Cerebellar nuclear complex (tissue), 1 donor: Measurements from ENCODE around the gene CAP2.
"Not testable (repeated sequence)": the region's sequence is repeated elsewhere in the genome, so short reads cannot be mapped to it uniquely, and the experiment has no call there.

Source experiments
- DNase-seq, 2 experiments: peaks; one replicate each; lab custom pipeline; 2025; lab: John Stamatoyannopoulos, UW

CAP2 gene

DNA sequence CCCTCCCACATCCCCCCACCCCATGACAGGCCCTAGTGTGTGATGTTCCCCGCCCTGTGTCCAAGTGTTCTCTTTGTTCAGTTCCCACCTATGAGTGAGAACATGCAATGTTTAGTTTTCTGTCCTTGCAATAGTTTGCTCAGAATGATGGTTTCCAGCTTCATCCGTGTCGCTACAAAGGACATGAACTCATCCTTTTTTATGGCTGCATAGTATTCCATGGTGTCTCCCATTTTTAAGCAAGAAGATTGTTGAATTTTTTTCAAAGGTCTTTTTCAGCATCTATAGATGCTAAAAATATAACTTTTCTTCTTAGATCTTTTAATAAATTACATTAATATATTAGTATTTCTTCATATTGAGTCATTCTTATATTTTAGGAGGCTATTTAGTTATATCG lies 47.4 kb downstream of the CAP2 start:
- not testable (repeated sequence) for DNase-seq

DNA sequence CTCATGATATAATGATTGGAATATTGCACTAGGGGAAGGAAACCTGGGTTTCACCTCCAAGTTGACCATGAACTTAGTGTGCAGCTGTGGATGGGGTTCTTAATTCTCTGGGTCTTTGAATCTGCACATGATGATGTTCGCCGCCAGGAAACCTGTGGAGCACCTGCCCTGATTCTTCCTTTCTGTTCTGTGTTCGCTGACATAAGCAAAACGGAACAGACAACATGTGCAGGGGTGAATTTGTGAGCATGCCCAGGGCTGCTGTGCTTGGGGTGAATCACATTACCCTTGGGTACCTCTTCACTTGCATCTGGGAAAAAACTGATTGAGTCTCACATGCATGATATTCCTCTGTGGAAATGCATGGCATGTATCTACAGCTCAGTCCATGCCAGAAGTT lies 48.8 kb downstream of the CAP2 start:
- DNase-seq: no peak

DNA sequence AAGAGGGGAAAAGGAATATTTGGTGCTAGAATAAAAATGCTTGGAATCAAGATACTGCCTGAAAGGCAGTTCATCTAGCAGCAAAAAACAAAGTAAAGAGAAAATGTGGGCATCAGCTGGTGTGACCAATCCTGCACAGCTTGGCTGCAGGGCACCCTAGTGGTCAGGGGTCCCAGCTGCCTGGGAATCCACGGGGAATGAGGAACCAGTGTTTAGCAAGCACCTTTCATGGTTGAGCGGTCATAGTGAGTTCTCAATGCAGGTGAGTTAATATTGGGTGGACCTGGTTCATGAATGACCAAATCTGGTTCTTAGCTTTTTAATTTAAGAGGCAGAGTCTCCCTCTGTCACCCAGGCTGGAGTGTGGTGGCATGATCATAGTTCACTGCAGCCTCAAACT lies 53.3 kb downstream of the CAP2 start:
- no peak for DNase-seq

DNA sequence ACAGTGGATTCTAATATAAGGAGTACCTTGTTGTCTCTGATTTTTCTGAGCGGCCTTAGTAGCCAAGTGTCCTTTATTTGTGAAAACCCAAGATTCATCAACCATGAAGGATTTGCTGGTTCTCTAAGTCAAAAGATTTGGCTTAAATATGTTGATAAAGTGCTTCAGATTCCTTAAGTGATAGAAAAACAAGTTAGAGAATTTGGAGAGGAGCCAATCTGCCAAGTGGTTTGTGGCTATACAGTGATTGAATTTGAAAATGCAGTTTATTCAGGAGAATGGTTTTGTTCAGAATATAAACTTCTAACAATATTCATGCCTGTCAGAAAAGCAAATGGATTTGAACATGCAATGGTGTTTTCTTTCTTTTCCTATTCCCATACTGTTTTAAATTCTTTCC lies 54.8 kb downstream of the CAP2 start:
- no peak for DNase-seq

DNA sequence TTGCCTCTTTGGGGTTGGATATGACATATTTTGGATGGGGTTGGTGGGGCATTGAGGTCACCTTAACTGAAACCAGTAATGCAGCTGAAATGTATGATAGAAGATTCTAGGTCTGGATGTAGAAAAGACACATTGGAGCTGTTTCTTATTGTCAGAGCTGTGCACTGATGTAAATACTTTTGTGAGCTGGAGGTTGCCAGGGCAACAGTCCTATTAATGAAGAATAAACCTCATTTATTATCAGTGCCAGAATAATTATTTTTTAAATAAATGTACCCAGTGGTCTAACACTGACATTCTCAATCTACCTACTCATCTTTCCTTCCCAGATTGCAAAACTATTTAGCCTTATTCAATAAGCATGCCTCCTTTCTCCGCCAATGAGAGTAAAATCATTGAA lies 57.0 kb downstream of the CAP2 start:
- DNase-seq: no peak

DNA sequence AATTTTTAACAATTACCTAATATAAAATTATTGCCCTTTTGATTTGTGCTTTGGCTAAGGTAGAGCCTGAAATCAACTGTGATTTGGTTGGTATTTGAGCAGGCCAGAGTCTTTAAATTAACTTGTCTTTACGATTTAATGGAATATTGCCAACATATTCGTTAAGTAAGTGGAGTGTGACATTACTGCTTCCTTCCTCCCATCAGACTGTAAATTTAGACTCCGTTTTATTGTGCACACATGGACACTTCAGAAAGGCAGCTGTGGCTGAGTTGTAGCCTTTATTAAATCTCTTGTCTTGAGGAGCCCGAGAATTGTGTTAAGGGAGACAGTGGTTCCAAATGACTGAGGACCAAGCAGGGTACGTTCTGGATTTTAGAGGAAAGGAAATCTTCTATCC lies 57.4 kb downstream of the CAP2 start:
- no peak for DNase-seq

DNA sequence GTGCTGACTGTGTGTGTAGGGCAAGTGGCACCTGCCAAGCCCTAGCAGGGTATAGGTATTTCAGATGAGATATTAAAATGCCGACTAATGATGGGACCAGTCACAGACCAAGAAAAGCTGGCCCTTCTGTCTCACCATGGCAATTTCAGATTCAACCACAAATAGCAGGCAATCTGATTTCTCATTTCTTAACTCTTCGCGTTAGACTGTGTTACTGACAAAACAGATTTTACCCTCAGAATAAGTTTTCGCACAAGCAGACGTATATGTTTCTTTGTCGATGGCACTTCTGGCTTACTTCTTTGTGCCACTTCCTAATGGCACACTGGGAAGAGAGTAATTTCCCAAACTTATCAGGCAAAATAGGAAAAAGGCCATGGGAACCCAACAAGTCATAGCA lies 58.7 kb downstream of the CAP2 start:
- no peak for DNase-seq

DNA sequence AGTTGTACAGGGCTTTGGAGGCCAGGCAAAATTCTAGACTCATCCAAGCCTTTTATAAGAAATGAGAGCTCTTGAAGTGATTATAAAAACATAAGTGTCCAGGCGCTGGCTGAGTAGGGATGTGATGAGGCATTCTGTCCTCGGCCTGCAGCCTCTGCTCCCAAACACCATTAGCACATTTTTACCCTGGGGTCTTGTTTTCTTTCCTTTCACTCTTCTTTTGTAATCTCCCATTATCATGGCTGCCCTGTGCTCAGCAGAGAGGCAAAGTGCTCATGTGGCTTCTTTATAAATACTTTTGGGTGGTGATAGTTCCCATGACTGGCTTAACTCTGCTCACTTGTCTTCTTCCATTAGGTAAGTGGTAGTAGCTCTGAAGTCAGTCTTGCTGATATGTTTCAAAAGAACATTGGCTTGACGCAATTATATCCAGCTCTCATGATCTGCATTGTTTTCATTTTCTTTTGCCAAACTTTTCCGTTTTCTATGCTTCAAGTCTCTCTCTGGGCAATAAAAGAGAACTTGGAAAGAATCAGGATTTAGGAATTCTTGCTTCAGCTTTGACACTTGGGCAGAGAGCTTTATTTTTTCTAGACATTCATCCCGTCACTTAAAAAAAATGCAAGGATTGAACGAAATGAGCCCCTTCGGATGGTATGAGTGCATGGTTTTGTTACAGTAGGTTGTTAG lies 61.1 kb downstream of the CAP2 start:
- DNase-seq: no peak

DNA sequence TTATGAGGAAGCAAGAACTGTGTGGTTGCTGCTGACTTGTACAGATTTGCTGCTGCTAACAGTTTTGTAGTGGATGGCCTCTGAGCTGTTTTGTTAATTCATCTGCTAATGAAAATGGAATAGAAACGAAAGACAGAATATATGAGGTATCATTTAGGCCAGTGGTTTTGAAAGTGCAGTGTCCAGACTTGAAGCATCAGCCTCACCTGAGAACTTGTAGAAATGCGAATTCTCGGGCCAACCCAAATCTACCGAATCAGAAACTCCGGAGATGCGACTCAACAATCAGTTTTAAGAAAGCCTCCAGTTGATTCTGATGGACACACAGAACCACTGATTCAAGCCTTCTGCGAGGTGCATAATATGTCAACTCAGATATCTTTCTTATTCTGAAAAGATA lies 62.5 kb downstream of the CAP2 start:
- DNase-seq: no peak

DNA sequence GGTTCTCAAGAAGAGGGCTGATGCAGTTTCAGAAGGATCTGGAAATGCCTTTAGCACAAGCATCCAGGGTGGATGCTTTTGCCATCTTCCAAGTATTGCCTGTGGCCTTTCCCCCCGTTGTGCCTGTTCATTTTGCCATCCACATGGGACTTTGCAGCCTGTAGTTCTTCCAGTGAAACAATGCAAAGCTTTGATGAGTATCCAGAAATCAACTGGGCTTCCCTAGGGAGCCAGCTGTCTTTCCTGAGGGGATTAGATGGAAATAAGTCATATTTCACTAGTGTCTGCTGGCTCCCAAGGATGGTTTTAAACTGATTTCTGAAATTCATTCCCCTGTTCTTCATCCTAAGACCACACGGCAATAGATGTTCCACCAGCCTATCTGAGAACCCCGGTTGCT lies 63.3 kb downstream of the CAP2 start:
- DNase-seq: no peak

DNA sequence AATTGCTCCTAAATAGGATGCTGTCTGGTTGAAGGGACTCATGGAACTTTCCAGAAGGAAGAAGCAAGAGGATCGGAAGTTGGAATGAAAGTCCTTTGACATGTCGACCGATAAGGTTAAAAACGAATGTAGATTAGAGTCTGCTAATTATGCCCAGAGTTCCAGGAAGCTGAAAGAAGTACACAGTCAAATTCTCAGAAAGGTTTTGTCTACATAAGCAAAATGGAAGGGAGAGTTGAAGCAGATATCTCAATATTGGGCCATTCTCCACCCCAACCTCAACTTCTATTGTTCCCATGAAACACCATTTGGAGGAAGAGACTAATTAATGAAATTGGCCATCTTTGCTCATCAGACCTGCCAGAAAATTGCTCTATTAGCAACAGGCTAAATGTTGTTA lies 64.0 kb downstream of the CAP2 start:
- DNase-seq: no peak

DNA sequence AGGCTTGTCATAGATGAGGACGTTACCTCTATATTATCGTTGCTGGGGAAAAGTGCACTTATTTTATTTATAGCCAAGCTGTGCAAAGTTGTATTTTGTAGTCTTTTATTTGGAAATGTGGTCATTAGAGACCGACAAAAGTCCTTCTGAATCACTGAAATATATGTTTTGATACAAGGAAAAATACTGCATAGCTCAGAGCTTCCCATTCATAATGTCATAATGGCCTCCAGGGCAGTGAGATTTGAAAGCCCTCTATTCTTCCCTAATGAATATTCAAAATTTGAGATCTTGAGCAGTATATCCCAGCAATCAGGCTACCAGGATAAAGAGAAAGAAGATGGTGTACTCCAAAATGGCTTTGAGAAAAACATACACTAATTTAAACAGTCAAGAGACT lies 64.6 kb downstream of the CAP2 start:
- no peak for DNase-seq

DNA sequence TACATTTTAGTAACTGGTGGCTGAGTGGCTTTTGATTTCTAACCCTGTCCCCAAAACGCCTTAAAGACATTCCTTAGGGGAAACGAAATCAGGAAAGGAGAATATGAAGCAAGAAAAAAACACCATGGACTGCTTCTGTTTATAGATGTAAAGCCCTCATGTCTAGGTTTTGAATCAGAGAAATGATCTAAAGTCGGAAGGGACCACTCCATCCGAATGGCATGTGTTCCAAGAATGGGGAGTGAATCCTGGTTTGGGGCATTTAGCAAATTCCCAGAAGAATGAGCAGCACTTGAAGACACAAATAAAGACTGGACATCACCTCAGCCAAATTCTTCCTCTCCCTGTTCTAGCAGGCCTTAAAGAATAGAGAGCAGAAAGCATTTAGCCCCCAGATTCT lies 65.6 kb downstream of the CAP2 start:
- no peak for DNase-seq

DNA sequence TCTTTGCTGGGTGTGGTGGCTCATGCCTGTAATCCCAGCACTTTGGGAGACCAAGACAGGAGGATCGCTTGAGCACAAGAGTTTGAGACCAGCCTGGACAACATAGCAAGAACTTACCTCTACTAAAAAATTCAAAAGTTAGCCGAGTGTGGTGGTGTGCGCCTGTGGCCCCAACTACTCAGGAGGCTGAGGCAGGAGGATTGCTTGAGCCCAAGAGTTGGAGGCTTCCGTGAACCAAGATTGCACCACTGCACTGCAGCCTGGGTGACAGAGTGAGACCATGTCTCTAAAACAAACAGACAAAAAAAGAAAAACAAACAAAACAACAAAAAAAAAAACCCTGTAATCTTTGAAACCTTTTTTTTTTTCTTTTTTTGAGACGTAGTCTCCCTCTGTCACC lies 67.5 kb downstream of the CAP2 start:
- no peak for DNase-seq

DNA sequence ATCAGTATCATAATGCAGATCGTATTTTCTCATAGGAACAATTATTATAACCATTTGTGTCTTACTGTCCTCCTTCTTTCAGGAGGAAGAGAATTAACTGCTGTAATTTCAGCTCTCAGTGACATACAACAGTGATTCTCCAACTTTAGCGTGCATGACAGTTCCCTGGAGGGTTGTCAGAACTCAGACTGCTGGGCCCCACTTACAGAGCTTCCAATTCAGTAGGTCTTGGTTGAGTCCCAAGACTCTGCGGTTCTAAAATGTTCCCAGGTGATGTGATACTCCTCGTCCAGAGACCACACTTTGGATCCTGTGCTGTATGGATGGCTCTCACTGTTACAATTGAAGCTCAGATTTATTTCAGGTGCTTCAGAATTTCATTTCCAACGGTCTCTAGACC lies 72.8 kb downstream of the CAP2 start:
- DNase-seq: no peak

DNA sequence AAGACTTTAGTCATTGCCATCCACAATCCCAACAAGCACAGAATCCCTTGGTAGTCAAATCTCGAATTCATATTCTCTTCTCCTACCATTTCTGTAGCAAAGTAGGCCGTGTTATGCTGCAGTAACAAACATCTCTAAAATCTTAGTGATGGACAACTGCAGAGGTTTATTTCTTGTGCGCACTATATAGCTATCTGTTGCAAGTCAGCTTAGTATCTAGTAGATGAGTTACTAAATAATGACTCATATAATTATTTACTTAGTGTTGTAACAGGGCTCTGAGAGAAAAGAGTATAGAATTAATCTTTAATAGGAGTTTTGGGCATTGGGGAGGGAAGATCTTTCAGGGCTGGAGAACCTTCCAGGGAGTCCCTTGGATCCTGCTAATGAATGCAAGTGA lies 73.3 kb downstream of the CAP2 start:
- DNase-seq: no peak

DNA sequence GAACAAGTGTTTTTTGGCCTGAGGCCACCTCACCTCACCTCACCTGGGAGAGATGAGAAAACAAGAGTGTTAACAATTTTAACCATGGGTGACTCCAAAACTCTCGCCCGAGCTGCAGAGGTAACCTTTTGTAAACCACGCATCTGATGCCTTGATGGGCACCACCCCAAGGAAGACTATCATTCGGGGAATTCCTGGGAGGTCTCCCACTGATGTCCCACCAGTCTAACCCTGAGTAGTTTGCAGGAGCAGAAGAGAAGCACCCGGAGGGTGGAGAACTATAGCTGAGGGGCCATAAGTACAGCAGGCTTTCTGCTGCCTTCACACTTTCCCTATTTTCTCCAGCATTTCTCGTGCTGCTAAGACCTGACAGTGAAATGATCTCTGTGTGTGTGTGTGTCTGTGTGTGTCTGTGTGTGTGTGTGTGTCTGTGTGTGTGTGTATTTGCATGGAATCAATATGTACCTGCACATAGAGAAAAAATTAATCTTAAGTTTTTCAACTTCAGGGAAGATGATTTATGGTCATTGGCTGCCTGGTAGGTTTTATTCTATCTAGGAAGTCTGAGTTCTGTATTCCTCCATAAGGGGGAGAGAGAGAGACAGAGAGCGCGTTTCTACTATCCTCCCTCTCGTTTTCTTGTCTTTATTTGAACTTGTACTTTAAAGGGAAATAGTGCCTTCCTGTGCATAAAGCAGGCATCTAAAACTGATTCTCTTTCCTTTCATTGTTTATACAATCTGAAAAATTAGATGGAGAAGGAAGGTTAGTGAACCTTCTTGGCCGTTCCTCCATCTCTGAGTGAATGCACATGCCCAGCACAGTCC lies 75.8 kb downstream of the CAP2 start:
- DNase-seq: no peak

DNA sequence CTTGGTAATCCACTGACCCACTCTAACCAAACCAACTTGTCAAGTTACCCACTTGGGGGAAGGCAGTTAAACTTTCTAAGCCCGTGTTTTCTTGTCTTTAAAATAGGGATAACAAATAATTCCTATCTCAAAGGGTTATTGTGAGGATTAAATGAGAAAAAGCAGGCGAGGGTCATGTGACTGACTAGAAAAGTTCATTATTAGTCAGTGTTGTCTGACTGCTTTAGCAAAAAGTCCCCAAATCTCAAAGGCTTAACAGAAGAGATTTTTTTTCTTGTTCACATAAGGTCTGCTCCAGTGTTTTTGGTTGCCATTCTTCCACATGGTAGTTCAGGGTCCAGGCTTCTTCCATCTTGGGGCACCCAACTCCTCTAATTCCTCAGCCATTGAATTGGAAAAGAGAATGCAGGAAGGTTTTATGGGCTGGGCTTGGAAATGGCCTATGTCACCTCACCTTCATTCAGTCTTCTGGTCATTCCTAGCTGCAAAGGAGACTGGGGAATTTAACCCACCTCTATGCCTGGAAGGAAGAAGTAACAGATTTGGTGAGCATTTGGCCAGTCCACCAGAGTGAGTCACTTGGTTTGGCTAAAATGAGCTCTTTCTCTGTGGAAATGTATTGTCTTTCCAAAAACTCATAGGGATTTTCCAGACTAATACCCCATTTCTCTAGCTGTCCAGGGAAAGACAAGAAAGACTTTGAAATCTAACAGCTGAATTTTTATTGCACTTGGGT lies 77.0 kb downstream of the CAP2 start:
- no peak for DNase-seq

DNA sequence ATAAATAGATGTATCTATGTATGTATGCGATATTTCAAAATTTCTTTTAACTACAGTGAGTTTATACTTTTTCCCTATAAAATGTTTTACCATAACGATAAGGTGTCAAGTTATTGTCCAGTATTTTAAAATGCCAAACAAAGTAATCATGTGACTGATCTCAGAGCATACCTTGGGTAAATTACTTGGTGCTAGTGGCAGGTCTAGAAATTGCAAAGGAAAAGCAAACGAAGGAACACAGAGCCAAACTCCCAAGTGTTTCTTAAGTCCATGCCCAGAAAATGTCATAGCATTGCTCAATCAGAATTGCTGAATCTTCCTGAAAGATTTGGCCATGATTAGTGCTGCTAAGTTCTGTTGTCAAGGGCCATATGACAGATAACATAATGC lies 77.5 kb downstream of the CAP2 start:
- no peak for DNase-seq

DNA sequence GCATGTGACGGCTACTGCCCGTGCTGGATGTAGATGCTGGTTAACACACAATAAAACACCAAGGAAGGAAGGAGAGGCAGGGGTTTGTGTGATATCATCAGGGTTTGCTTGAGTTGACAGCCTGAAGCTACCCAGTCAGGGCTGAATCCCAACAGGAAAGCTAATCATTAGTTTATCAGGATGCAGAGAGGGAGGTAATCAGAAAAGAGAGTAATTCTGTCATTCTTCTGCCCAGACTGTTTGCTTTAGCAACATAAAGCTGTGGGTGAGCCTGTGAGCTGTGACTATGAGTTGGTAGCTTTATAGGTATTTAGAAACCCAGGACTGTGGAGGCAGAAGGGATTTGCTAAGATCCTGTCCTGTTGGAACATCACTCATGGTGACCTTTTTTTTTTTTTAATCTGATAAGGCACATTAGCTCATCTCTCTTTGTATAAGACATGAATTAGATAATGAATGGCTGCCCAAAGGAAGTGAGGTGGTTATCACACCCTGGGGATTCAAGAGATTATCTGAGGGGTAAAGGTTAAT lies 79.3 kb downstream of the CAP2 start:
- DNase-seq: no peak

DNA sequence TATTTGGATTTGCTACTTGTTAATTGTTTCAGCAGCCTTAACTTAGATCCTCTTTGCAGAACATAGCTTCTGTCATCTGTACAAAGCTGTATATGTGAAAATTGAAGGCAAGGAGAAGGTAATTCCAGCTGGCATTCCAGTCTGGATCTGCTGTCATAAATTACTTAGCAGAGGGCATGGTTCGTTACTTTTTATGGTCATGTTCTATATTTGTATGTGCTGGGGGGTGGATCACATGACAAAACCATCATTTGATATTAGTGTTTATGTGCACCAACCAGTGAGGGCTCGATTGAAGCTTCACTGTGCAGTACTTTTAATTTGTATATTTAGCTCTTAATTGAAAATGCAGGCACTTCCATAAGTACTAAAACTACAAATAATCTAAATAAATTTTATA lies 80.2 kb downstream of the CAP2 start:
- no peak for DNase-seq

DNA sequence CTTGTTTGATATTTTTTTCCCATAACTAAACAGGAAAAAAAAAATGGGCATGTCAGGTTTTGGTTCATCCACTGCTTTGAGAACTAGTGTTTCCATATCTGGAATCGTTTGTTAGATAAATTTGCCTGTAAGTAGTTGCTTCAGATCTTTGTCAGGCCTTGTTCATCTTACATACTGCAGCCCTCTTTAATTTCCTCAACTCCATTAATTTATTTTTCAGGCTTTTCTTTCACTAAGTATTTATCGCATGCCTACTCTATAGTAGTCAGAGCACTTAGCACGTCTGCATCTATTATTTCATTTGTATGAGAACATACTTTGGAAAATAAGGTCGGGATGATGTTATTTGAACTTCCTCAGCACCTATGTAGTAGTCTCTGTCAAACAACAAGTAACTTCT lies 80.9 kb downstream of the CAP2 start:
- no peak for DNase-seq
